ENCODE results near the gene ENG.
"Not testable (repeated sequence)": the region's sequence is repeated elsewhere in the genome, so short reads cannot be mapped to it uniquely, and the experiment has no call there.

DNA sequence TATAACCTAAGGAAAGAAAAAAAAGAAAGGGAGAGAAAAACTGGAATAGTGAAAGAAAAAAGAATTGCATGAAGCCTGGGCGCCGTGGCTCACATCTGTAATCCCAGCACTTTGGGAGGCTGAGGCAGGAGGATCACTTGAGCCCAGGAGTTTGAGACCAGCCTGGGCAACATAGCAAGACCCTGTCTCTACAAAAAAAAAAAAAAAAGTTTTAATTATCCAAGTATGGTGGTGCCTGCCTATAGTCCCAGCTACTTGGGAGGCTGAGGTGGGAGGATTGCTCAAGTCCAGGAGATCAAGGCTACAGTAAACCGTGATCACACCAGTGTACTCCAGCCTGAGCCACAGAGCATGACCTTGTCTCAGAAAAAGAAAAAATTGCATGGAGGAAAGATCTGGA, 27.3 kb upstream of the ENG start:
- TF ChIP-seq, protein P1, sequence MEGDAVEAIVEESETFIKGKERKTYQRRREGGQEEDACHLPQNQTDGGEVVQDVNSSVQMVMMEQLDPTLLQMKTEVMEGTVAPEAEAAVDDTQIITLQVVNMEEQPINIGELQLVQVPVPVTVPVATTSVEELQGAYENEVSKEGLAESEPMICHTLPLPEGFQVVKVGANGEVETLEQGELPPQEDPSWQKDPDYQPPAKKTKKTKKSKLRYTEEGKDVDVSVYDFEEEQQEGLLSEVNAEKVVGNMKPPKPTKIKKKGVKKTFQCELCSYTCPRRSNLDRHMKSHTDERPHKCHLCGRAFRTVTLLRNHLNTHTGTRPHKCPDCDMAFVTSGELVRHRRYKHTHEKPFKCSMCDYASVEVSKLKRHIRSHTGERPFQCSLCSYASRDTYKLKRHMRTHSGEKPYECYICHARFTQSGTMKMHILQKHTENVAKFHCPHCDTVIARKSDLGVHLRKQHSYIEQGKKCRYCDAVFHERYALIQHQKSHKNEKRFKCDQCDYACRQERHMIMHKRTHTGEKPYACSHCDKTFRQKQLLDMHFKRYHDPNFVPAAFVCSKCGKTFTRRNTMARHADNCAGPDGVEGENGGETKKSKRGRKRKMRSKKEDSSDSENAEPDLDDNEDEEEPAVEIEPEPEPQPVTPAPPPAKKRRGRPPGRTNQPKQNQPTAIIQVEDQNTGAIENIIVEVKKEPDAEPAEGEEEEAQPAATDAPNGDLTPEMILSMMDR (IDR thresholded peaks at IDR 0.05 in 8 of 11, conservative IDR thresholded peaks at IDR 0.05 in 3 of 11) = not testable (repeated sequence)
- TF ChIP-seq POLR2AphosphoS5, POLR2A (IDR thresholded peaks at IDR 0.05): not testable (repeated sequence)
